ENCODE measurements around the gene TNPO3.

- TF ChIP-seq CTCF (conservative IDR thresholded peaks at IDR 0.05; ENCODE audit: low read length) (no peak), EZH2phosphoT487 (IDR thresholded peaks at IDR 0.05; ENCODE audit: borderline replicate concordance, low read depth, low read length) (no peak)
Measured at GRCh38 chr7:129017264-129017663, 37.6 kb downstream of the TNPO3 start.
